ENCODE data around the gene GABRR1. TPM values are rescaled to one million over a fixed set of nuclear protein-coding genes. Genes with fewer than 3 reads are reported as not detected.

GABRR1 gene
- total and polyA plus RNA-seq, 2 experiments from 2014 or later: 0.14 to 0.37 TPM

DNA sequence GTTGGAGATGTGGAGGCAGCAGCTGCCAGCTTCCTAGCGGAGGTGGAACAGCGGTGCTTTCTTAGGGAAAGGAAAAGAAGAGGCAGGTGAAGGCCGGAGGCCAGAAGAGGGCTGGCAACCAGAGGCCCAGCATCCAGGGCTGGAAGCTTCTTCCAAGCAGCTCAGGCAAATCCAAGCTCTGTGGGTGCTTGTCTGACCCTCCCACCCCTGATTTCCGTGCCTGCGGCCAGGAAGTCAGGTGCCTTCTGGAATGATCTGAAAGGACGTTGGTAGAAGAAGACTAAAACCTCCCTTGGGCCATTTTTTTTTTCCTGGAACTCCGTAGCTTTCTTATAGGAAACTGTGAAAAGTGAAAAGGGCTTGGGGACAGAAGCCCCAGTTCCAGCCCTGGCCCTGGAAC, 33.1 kb upstream of the GABRR1 start:
- ATAC-seq (no peak), DNase-seq (ENCODE audit: low spot score) (no peak)
- Mint-ChIP-seq H3K27me3 (ENCODE audit: insufficient read depth, low read depth, poor library complexity) (peaks cover 1% of the 10 kb centered on the region), H3K4me1 (no peaks in the 10 kb centered on the region), H3K27ac (no peak overlapping the region), H3K9me3 (no peaks in the 10 kb centered on the region), H3K36me3 (ENCODE audit: low read depth) (no peaks in the 10 kb centered on the region; the same call in 2 of the 3 replicates), H3K4me3 (no peak overlapping the region)
- no peaks in the 10 kb centered on the region for H3K36me3 ChIP-seq (ENCODE audit: insufficient read depth)
- no peak overlapping the region for H3K4me2 ChIP-seq
- no peaks in the 10 kb centered on the region for H3F3A ChIP-seq (replicated peaks; ENCODE audit: low read depth)
- TF ChIP-seq POLR2AphosphoS5 (IDR thresholded peaks at IDR 0.05; ENCODE audit: low read depth): no peak
- TF ChIP-seq EZH2phosphoT487 (IDR thresholded peaks at IDR 0.05; ENCODE audit: unreplicated experiment): no peak
- no peak for TF ChIP-seq CREB1 (CRISPR knock-in tag; IDR thresholded peaks at IDR 0.05; ENCODE audit: low read depth)
- TF ChIP-seq ZNF331 (CRISPR knock-in tag; IDR thresholded peaks at IDR 0.05; ENCODE audit: low read depth): no peak
- TF ChIP-seq NANOG (IDR thresholded peaks at IDR 0.05; ENCODE audit: borderline replicate concordance): no peak
- no peak for TF ChIP-seq STAT1 (IDR thresholded peaks at IDR 0.05; ENCODE audit: unreplicated experiment)
- TF ChIP-seq CTCF (conservative IDR thresholded peaks at IDR 0.05; ENCODE audit: low read depth in 2 of 2): no peak
- TF ChIP-seq, protein P1, sequence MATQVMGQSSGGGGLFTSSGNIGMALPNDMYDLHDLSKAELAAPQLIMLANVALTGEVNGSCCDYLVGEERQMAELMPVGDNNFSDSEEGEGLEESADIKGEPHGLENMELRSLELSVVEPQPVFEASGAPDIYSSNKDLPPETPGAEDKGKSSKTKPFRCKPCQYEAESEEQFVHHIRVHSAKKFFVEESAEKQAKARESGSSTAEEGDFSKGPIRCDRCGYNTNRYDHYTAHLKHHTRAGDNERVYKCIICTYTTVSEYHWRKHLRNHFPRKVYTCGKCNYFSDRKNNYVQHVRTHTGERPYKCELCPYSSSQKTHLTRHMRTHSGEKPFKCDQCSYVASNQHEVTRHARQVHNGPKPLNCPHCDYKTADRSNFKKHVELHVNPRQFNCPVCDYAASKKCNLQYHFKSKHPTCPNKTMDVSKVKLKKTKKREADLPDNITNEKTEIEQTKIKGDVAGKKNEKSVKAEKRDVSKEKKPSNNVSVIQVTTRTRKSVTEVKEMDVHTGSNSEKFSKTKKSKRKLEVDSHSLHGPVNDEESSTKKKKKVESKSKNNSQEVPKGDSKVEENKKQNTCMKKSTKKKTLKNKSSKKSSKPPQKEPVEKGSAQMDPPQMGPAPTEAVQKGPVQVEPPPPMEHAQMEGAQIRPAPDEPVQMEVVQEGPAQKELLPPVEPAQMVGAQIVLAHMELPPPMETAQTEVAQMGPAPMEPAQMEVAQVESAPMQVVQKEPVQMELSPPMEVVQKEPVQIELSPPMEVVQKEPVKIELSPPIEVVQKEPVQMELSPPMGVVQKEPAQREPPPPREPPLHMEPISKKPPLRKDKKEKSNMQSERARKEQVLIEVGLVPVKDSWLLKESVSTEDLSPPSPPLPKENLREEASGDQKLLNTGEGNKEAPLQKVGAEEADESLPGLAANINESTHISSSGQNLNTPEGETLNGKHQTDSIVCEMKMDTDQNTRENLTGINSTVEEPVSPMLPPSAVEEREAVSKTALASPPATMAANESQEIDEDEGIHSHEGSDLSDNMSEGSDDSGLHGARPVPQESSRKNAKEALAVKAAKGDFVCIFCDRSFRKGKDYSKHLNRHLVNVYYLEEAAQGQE (IDR thresholded peaks at IDR 0.05; ENCODE audit: unreplicated experiment): no peak
- TF ChIP-seq EZH2 (IDR thresholded peaks at IDR 0.05; ENCODE audit: low read depth, unreplicated experiment): no peak
- no peak for TF ChIP-seq ZNF462 (CRISPR knock-in tag; IDR thresholded peaks at IDR 0.05)
- TF ChIP-seq JUNB (IDR thresholded peaks at IDR 0.05; ENCODE audit: unreplicated experiment): no peak
- no peaks in the 10 kb centered on the region for H3K9me2 ChIP-seq (ENCODE audit: insufficient read depth)
- no peaks in the 10 kb centered on the region for H3K27me3 ChIP-seq (ENCODE audit: insufficient read depth)
- H3K79me2 ChIP-seq (replicated peaks; ENCODE audit: insufficient read depth): no peaks in the 10 kb centered on the region
- H4K20me1 ChIP-seq (replicated peaks; ENCODE audit: insufficient read depth): no peaks in the 10 kb centered on the region
- no peak overlapping the region for H3K27ac ChIP-seq (ENCODE audit: low read depth)
- no peak overlapping the region for H2AFZ ChIP-seq
- no peak overlapping the region for H3K4me3 ChIP-seq
- H3K4me1 ChIP-seq (ENCODE audit: insufficient read depth): no peaks in the 10 kb centered on the region
